H1 (cell line): ENCODE measurements around the gene FGFBP2. TPM values are rescaled to one million over a fixed set of nuclear protein-coding genes. Genes with fewer than 3 reads are reported as not detected.

Experiments used
- BRCA1 ChIP-seq: IDR thresholded peaks from 2 replicates; pipeline ENCODE4 v1.6.1; 2012; ENCODE audit warnings: low read depth, low read length, improper control_type of control experiment
- CBX8 ChIP-seq: fragments of 300-800, 300-1000 bp; sonication (generic); IDR thresholded peaks from 2 replicates; pipeline ENCODE4 v1.7.1; 2016; ENCODE audit warnings: low read depth, low read length, borderline replicate concordance
- CREB1 ChIP-seq: IDR thresholded peaks from 2 replicates; pipeline ENCODE4 v1.6.1; 2012; ENCODE audit warnings: inconsistent platforms
- CTBP2 ChIP-seq: IDR thresholded peaks from 2 replicates; pipeline ENCODE4 v1.7.0; 2011; ENCODE audit warnings: borderline replicate concordance, mild to moderate bottlenecking, moderate library complexity, mixed read lengths, low read length; ENCODE audit not compliant: insufficient read depth, insufficient read length
- EGR1 ChIP-seq: IDR thresholded peaks from 2 replicates; pipeline ENCODE4 v1.6.1; 2011; ENCODE audit warnings: low read depth, low read length, borderline replicate concordance
- GTF2F1 ChIP-seq: IDR thresholded peaks from 2 replicates; pipeline ENCODE4 v1.6.1; 2012; ENCODE audit warnings: low read depth, low read length, improper control_type of control experiment, borderline replicate concordance
- MAFK ChIP-seq: IDR thresholded peaks from 2 replicates; pipeline ENCODE4 v1.6.1; 2012; ENCODE audit warnings: low read depth, mild to moderate bottlenecking, improper control_type of control experiment, low read length
- PHF8 ChIP-seq: fragments of 200-600 bp; sonication (generic); conservative IDR thresholded peaks from 2 replicates; pipeline ENCODE4 v1.7.1; 2012; ENCODE audit warnings: low read depth, mild to moderate bottlenecking, inconsistent platforms, low read length, moderate library complexity
- polyA plus RNA-seq, 7 experiments: library from polyadenylated mRNA; depleted of rRNA in 3 of 7; stranded (reverse) in 5 of 7; unstranded in 2 of 7; fragments of >200 nt in 5 of 7; fragments of 200-250 nt in 2 of 7; gene quantifications; 1 replicate in 5 of 7; 2 replicates in 1 of 7; 4 replicates in 1 of 7; pipeline versions ENCODE4 v1.2.1 to v1.2.3, GENCODE V29; 2011 to 2013; ENCODE audit warnings: missing spikeins in 2 of 7, mixed read lengths in 2 of 7
- total RNA-seq: library from RNA; stranded (reverse); fragmentation: NEBNext Ultra II Directional; extraction: Animal tissue kit (Norgen Biotek cat#: 25700); gene quantifications from 2 replicates; pipeline ENCODE4 v1.2.1, GENCODE V29; 2021
- TF ChIP-seq, protein P1 (sequence below): fragments of 300-600 bp; sonication (generic); IDR thresholded peaks from 2 replicates; pipeline ENCODE4 v1.7.1; 2012; ENCODE audit warnings: low read length, moderate library complexity, mild to moderate bottlenecking, inconsistent platforms; ENCODE audit not compliant: insufficient replicate concordance

The FGFBP2 gene
- total and polyA plus RNA-seq, 2 of the 8 experiments (the other 6 are each of a cell fraction or from before 2014, with no cell fraction given) = 0.15 TPM; not detected in 1

DNA sequence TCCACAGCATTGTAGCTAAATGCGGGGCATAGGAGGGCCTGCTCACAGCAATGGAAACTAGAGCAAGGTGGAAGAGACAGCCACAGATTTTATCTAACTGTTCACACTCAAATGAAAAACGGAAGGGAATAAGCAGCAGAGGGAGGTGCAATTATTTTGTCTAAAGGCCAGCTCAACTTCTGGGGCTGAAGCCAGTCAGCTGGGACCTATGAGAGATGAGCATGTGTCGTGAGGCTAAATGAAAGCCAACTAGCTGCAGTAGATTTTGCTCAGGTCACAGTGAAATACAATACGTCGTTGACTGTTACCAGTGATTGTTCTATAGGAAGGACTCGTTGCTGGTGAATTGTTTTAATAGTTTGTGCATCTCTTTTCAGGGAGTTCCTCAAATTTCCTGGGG is 26.4 kb upstream of the FGFBP2 start (continued):
- TF ChIP-seq, protein P1, sequence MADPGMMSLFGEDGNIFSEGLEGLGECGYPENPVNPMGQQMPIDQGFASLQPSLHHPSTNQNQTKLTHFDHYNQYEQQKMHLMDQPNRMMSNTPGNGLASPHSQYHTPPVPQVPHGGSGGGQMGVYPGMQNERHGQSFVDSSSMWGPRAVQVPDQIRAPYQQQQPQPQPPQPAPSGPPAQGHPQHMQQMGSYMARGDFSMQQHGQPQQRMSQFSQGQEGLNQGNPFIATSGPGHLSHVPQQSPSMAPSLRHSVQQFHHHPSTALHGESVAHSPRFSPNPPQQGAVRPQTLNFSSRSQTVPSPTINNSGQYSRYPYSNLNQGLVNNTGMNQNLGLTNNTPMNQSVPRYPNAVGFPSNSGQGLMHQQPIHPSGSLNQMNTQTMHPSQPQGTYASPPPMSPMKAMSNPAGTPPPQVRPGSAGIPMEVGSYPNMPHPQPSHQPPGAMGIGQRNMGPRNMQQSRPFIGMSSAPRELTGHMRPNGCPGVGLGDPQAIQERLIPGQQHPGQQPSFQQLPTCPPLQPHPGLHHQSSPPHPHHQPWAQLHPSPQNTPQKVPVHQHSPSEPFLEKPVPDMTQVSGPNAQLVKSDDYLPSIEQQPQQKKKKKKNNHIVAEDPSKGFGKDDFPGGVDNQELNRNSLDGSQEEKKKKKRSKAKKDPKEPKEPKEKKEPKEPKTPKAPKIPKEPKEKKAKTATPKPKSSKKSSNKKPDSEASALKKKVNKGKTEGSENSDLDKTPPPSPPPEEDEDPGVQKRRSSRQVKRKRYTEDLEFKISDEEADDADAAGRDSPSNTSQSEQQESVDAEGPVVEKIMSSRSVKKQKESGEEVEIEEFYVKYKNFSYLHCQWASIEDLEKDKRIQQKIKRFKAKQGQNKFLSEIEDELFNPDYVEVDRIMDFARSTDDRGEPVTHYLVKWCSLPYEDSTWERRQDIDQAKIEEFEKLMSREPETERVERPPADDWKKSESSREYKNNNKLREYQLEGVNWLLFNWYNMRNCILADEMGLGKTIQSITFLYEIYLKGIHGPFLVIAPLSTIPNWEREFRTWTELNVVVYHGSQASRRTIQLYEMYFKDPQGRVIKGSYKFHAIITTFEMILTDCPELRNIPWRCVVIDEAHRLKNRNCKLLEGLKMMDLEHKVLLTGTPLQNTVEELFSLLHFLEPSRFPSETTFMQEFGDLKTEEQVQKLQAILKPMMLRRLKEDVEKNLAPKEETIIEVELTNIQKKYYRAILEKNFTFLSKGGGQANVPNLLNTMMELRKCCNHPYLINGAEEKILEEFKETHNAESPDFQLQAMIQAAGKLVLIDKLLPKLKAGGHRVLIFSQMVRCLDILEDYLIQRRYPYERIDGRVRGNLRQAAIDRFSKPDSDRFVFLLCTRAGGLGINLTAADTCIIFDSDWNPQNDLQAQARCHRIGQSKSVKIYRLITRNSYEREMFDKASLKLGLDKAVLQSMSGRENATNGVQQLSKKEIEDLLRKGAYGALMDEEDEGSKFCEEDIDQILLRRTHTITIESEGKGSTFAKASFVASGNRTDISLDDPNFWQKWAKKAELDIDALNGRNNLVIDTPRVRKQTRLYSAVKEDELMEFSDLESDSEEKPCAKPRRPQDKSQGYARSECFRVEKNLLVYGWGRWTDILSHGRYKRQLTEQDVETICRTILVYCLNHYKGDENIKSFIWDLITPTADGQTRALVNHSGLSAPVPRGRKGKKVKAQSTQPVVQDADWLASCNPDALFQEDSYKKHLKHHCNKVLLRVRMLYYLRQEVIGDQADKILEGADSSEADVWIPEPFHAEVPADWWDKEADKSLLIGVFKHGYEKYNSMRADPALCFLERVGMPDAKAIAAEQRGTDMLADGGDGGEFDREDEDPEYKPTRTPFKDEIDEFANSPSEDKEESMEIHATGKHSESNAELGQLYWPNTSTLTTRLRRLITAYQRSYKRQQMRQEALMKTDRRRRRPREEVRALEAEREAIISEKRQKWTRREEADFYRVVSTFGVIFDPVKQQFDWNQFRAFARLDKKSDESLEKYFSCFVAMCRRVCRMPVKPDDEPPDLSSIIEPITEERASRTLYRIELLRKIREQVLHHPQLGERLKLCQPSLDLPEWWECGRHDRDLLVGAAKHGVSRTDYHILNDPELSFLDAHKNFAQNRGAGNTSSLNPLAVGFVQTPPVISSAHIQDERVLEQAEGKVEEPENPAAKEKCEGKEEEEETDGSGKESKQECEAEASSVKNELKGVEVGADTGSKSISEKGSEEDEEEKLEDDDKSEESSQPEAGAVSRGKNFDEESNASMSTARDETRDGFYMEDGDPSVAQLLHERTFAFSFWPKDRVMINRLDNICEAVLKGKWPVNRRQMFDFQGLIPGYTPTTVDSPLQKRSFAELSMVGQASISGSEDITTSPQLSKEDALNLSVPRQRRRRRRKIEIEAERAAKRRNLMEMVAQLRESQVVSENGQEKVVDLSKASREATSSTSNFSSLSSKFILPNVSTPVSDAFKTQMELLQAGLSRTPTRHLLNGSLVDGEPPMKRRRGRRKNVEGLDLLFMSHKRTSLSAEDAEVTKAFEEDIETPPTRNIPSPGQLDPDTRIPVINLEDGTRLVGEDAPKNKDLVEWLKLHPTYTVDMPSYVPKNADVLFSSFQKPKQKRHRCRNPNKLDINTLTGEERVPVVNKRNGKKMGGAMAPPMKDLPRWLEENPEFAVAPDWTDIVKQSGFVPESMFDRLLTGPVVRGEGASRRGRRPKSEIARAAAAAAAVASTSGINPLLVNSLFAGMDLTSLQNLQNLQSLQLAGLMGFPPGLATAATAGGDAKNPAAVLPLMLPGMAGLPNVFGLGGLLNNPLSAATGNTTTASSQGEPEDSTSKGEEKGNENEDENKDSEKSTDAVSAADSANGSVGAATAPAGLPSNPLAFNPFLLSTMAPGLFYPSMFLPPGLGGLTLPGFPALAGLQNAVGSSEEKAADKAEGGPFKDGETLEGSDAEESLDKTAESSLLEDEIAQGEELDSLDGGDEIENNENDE = no peak
- no peak for TF ChIP-seq GTF2F1
- TF ChIP-seq CTBP2 = no peak
- TF ChIP-seq PHF8 = no peak
- TF ChIP-seq CBX8 = no peak
- no peak for TF ChIP-seq CREB1
- TF ChIP-seq MAFK = no peak
- TF ChIP-seq BRCA1 = no peak
- TF ChIP-seq EGR1 = no peak
